K562 (cell line): ENCODE results near the gene F12. TPM values are rescaled to one million over a fixed set of nuclear protein-coding genes. Genes with fewer than 3 reads are reported as not detected.
A peak's percentile ranks its signal among the peaks of the same experiment; 100 is the strongest.

Source experiments
- BACH1 ChIP-seq: fragments of 200-800 bp; sonication (Bioruptor generic); IDR thresholded peaks from 2 replicates; pipeline ENCODE4 v1.6.1; 2016; ENCODE audit warnings: missing genetic modification characterization, missing compliant biosample characterization
- BCOR ChIP-seq: fragments of 450-650 bp; IDR thresholded peaks from 2 replicates; pipeline ENCODE4 v1.6.1; 2016
- BRD9 ChIP-seq: fragments of 450-650 bp; IDR thresholded peaks from 2 replicates; pipeline ENCODE4 v1.6.1; 2018; ENCODE audit warnings: low read depth; ENCODE audit not compliant: partially characterized antibody
- CC2D1A ChIP-seq: fragments of 450-650 bp; IDR thresholded peaks from 2 replicates; pipeline ENCODE4 v1.6.1; 2017; ENCODE audit warnings: mild to moderate bottlenecking
- CXXC5 ChIP-seq: fragments of 250-450 bp; sonication (Bioruptor Pico); IDR thresholded peaks from 2 replicates; pipeline ENCODE4 v1.8.0; 2022; ENCODE audit warnings: inconsistent platforms, mild to moderate bottlenecking, moderate library complexity
- DACH1 ChIP-seq: fragments of 450-650 bp; IDR thresholded peaks from 2 replicates; pipeline ENCODE4 v1.6.1; 2018; ENCODE audit not compliant: partially characterized antibody
- EGR1 ChIP-seq: fragments of 450-650 bp; conservative IDR thresholded peaks from 2 replicates; pipeline ENCODE4 v1.6.1; 2017; ENCODE audit warnings: mild to moderate bottlenecking
- ESRRB ChIP-seq: fragments of 250-450 bp; sonication (Bioruptor Pico); IDR thresholded peaks from 2 replicates; pipeline ENCODE4 v1.5.0; 2020; ENCODE audit warnings: mild to moderate bottlenecking, moderate library complexity, borderline replicate concordance
- FOSL1 ChIP-seq: fragments of 200-800 bp; sonication (Bioruptor generic); conservative IDR thresholded peaks from 2 replicates; pipeline ENCODE4 v1.6.1; 2016; ENCODE audit warnings: missing genetic modification characterization, missing compliant biosample characterization
- GATA2 ChIP-seq: sonication (generic); formaldehyde crosslinking; IDR thresholded peaks from 2 replicates; pipeline ENCODE4 v1.4.0; 2020; ENCODE audit warnings: mild to moderate bottlenecking, missing genetic modification reagents
- GATAD2B ChIP-seq: fragments of 450-650 bp; IDR thresholded peaks from 2 replicates; pipeline ENCODE4 v1.6.1; 2017; ENCODE audit warnings: mild to moderate bottlenecking, borderline replicate concordance
- HDAC1 ChIP-seq, 2 experiments: fragments of 450-650 bp; IDR thresholded peaks; 2 replicates each; pipeline ENCODE4 v1.6.1; 2016 to 2017; ENCODE audit warnings: inconsistent platforms in 1 of 2, mild to moderate bottlenecking in 1 of 2, moderate library complexity in 1 of 2
- HDAC2 ChIP-seq: fragments of 450-650 bp; IDR thresholded peaks from 2 replicates; pipeline ENCODE4 v1.6.1; 2016; ENCODE audit warnings: mild to moderate bottlenecking
- KDM1A ChIP-seq, 2 experiments: fragments of 450-650 bp; IDR thresholded peaks; 2 replicates each; pipeline ENCODE4 v1.6.1; 2016; ENCODE audit warnings: mild to moderate bottlenecking in 2 of 2
- MCM3 ChIP-seq: fragments of 450-650 bp; IDR thresholded peaks from 2 replicates; pipeline ENCODE4 v1.6.1; 2016
- MEIS2 ChIP-seq: fragments of 450-650 bp; IDR thresholded peaks from 2 replicates; pipeline ENCODE4 v1.6.1; 2014; ENCODE audit warnings: mild to moderate bottlenecking; ENCODE audit not compliant: partially characterized antibody
- MTA1 ChIP-seq: fragments of 450-650 bp; IDR thresholded peaks from 2 replicates; pipeline ENCODE4 v1.6.1; 2017; ENCODE audit warnings: borderline replicate concordance
- NCOA4 ChIP-seq: fragments of 450-650 bp; IDR thresholded peaks from 2 replicates; pipeline ENCODE4 v1.6.1; 2018; ENCODE audit warnings: mild to moderate bottlenecking; ENCODE audit not compliant: partially characterized antibody
- NFIC ChIP-seq: fragments of 450-650 bp; IDR thresholded peaks from 2 replicates; pipeline ENCODE4 v1.6.1; 2017; ENCODE audit warnings: mild to moderate bottlenecking, inconsistent platforms
- PHF20 ChIP-seq: fragments of 450-650 bp; IDR thresholded peaks from 2 replicates; pipeline ENCODE4 v1.6.1; 2018; ENCODE audit not compliant: partially characterized antibody
- RREB1 ChIP-seq: fragments of 250-450 bp; sonication (Bioruptor Pico); IDR thresholded peaks from 2 replicates; pipeline ENCODE4 v1.4.0; 2020
- SMARCA5 ChIP-seq: fragments of 450-650 bp; IDR thresholded peaks from 2 replicates; pipeline ENCODE4 v1.6.1; 2016
- SNRNP70 ChIP-seq: fragments of 200-400 bp; formaldehyde crosslinking; optimal IDR thresholded peaks from 2 replicates; pipeline ENCODE3; 2017; ENCODE audit warnings: low read depth, low read length
- TAF9B ChIP-seq: fragments of 450-650 bp; IDR thresholded peaks from 2 replicates; pipeline ENCODE4 v1.6.1; 2018; ENCODE audit warnings: mild to moderate bottlenecking; ENCODE audit not compliant: partially characterized antibody
- XRCC5 ChIP-seq: fragments of 200-400 bp; formaldehyde crosslinking; IDR thresholded peaks from 2 replicates; pipeline ENCODE4 v1.6.1; 2017; ENCODE audit warnings: low read depth, mild to moderate bottlenecking, low read length
- ZFP36 ChIP-seq: fragments of 150-350 bp; IDR thresholded peaks from 2 replicates; pipeline ENCODE4 v1.6.1; 2018; ENCODE audit warnings: low read length, low read depth; ENCODE audit not compliant: partially characterized antibody
- ZNF280A ChIP-seq: fragments of 450-650 bp; IDR thresholded peaks from 2 replicates; pipeline ENCODE4 v1.6.1; 2018; ENCODE audit warnings: mild to moderate bottlenecking, low read depth; ENCODE audit not compliant: partially characterized antibody
- ZNF717 ChIP-seq: fragments of 250-450 bp; sonication (Bioruptor Pico); IDR thresholded peaks from 2 replicates; pipeline ENCODE4 v1.5.0; 2021
- polyA plus RNA-seq, 8 experiments: library from polyadenylated mRNA; depleted of rRNA in 4 of 8; stranded (reverse) in 5 of 8; unstranded in 3 of 8; fragments of >200 nt; fragmentation: Nextera tagmentation in 2 of 8; fragmentation: Illumina TruSeq in 1 of 8; extraction: Ambion mirVana in 2 of 8; extraction: Trizol in 1 of 8; gene quantifications; 2 replicates each; pipeline versions ENCODE4 v1.2.1 to v1.2.3, GENCODE V29; 2011 to 2014; ENCODE audit warnings: inconsistent platforms in 1 of 8, missing spikeins in 1 of 8
- total RNA-seq, 7 experiments: library from RNA; depleted of rRNA in 6 of 7; stranded (reverse); fragments of >200 nt in 6 of 7; fragmentation: Illumina TruSeq in 2 of 7; extraction: Trizol in 2 of 7; gene quantifications; 2 replicates each; pipeline versions ENCODE4 v1.2.1 to v1.2.3, GENCODE V29; 2011 to 2021; ENCODE audit warnings: low replicate concordance in 1 of 7

F12 gene
- total and polyA plus RNA-seq, 9 of the 15 experiments (the other 6 are each of a cell fraction or from before 2014, with no cell fraction given), result 0.59 to 18.3 (median 3.6) TPM

DNA sequence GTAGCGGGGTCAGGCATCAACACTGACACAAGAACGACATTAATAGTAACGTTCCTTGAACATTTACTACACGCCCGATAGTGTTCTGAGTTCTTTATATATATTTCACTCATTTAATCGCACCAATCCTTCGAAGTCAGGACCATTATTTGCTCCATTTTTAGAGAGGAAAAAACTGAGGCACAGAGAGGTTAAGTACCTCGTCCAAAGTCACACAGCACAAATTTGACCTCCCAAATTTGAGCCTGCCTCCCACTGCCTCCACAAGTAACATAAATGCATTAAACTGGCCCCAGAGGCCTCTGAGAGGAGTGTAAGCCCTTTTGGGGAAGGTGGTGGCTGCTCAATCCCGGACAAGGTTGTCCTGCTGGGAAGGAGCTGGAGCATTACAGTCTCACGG lies 45.8 kb downstream of the F12 start (continued):
- TF ChIP-seq RREB1 (CRISPR knock-in tag) (no peak), HDAC1 (IDR thresholded peaks at IDR 0.05) (peak; percentile 68 to 70), DACH1 (peak; percentile 35), BRD9 (peak; percentile 87), ESRRB (no peak), BCOR (peak; percentile 100), HDAC2 (peak; percentile 98), CXXC5 (CRISPR knock-in tag) (no peak), ZNF717 (CRISPR knock-in tag) (no peak), NCOA4 (no peak), SNRNP70 (no peak), MCM3 (no peak), TAF9B (no peak), MEIS2 (no peak), CC2D1A (peak; percentile 53; the same call in 1 of the 2 replicates), ZFP36 (peak; percentile 97), SMARCA5 (peak; percentile 99), FOSL1 (tag) (peak; percentile 4; the same call in 1 of the 2 replicates), EGR1 (no peak), ZNF280A (no peak), MTA1 (no peak), XRCC5 (0 out of 2 replicates have a peak, but pooled peaks have one; percentile 38), KDM1A (IDR thresholded peaks at IDR 0.05) (peak; percentile 95 to 97), GATA2 (0 out of 2 replicates have a peak, but pooled peaks have one; percentile 10), BACH1 (tag) (no peak), PHF20 (peak; percentile 26), NFIC (no peak), GATAD2B (no peak)
